HEK293 (cell line): ENCODE data around the gene LMO2.

Experiments
- CTCF ChIA-PET: fragments of 350-600 bp; formaldehyde crosslinking; extraction: SDS; loops from one replicate; lab custom pipeline; 2021; ENCODE audit warnings: antibody characterized with exemption; lab: Yijun Ruan, JAX
- POLR2A ChIA-PET: fragments of 300-600 bp; formaldehyde crosslinking; extraction: SDS; loops from one replicate; lab custom pipeline; 2020; ENCODE audit warnings: antibody characterized with exemption, inconsistent platforms; lab: Yijun Ruan, JAX
- H3K27ac ChIP-seq: fragments of 200-500 bp; sonication (Bioruptor generic); 2 replicates; pipeline ENCODE4 v1.5.1; 2014; ENCODE audit warnings: low read depth, low read length, control low read depth, inconsistent platforms; ENCODE audit errors: extremely low read depth
- H3K36me3 ChIP-seq, 2 experiments: fragments of 200-500 bp in 1 of 2; sonication (Bioruptor generic) in 1 of 2; 1 replicate in 1 of 2; 2 replicates in 1 of 2; pipeline ENCODE4 v1.5.1; 2014 to 2017; ENCODE audit warnings: inconsistent platforms in 2 of 2, low read length in 2 of 2; ENCODE audit not compliant: control insufficient read depth in 2 of 2, insufficient read depth in 1 of 2
- H3K4me1 ChIP-seq: fragments of 200-500 bp; sonication (Bioruptor generic); 2 replicates; pipeline ENCODE4 v1.5.1; 2014; ENCODE audit warnings: mild to moderate bottlenecking, low read length, inconsistent platforms; ENCODE audit not compliant: control insufficient read depth, insufficient read depth
- H3K4me3 ChIP-seq: 2 replicates; pipeline ENCODE4 v1.5.1; 2011; ENCODE audit warnings: low read depth, mild to moderate bottlenecking, control low read depth, low read length, moderate library complexity
- H3K9me3 ChIP-seq: fragments of 200-500 bp; sonication (Bioruptor generic); 2 replicates; pipeline ENCODE4 v1.5.1; 2014; ENCODE audit warnings: low read depth, low read length, inconsistent platforms; ENCODE audit not compliant: control insufficient read depth, insufficient read depth
- BCL11B ChIP-seq: fragments of 450-650 bp; formaldehyde crosslinking; IDR thresholded peaks from 2 replicates; pipeline ENCODE4 v1.5.1; 2016; ENCODE audit warnings: low read depth, missing biosample characterization, missing genetic modification characterization
- FEZF1 ChIP-seq: fragments of 450-650 bp; formaldehyde crosslinking; IDR thresholded peaks from 2 replicates; pipeline ENCODE4 v1.5.1; 2016; ENCODE audit warnings: missing biosample characterization, missing genetic modification characterization
- GLI4 ChIP-seq: fragments of 450-650 bp; formaldehyde crosslinking; IDR thresholded peaks from 2 replicates; pipeline ENCODE4 v1.5.1; 2016; ENCODE audit warnings: missing biosample characterization, missing genetic modification characterization
- KLF1 ChIP-seq: fragments of 450-650 bp; formaldehyde crosslinking; IDR thresholded peaks from 2 replicates; pipeline ENCODE4 v1.5.1; 2016; ENCODE audit warnings: missing biosample characterization, missing genetic modification characterization
- RBAK ChIP-seq: fragments of 450-650 bp; formaldehyde crosslinking; IDR thresholded peaks from 2 replicates; pipeline ENCODE4 v1.5.1; 2016; ENCODE audit warnings: missing biosample characterization, missing genetic modification characterization
- ZBTB48 ChIP-seq: fragments of 450-650 bp; formaldehyde crosslinking; IDR thresholded peaks from 2 replicates; pipeline ENCODE4 v1.5.1; 2016; ENCODE audit warnings: missing biosample characterization, missing genetic modification characterization
- ZFHX2 ChIP-seq: fragments of 450-650 bp; formaldehyde crosslinking; conservative IDR thresholded peaks from 2 replicates; pipeline ENCODE4 v1.5.1; 2016; ENCODE audit warnings: missing biosample characterization, missing genetic modification characterization
- ZFP69B ChIP-seq: fragments of 450-650 bp; formaldehyde crosslinking; IDR thresholded peaks from 2 replicates; pipeline ENCODE4 v1.5.1; 2016; ENCODE audit warnings: missing biosample characterization, missing genetic modification characterization
- ZNF169 ChIP-seq: fragments of 450-650 bp; formaldehyde crosslinking; IDR thresholded peaks from 2 replicates; pipeline ENCODE4 v1.5.1; 2016; ENCODE audit warnings: missing biosample characterization, missing genetic modification characterization
- ZNF211 ChIP-seq: fragments of 450-650 bp; formaldehyde crosslinking; IDR thresholded peaks from 2 replicates; pipeline ENCODE4 v1.5.1; 2016; ENCODE audit warnings: low read depth, missing biosample characterization, missing genetic modification characterization
- ZNF239 ChIP-seq: fragments of 450-650 bp; formaldehyde crosslinking; IDR thresholded peaks from 2 replicates; pipeline ENCODE4 v1.5.1; 2016; ENCODE audit warnings: missing biosample characterization, missing genetic modification characterization
- ZNF274 ChIP-seq, 2 experiments: fragments of 200-500 bp in 1 of 2; fragments of 450-650 bp in 1 of 2; sonication (Bioruptor generic) in 1 of 2; formaldehyde crosslinking in 1 of 2; IDR thresholded peaks; 2 replicates each; pipeline versions ENCODE4 v1.5.1 to v1.6.1; 2014 to 2016; ENCODE audit warnings: borderline replicate concordance in 1 of 2, inconsistent platforms in 1 of 2, low read length in 1 of 2, missing biosample characterization in 1 of 2, missing genetic modification characterization in 1 of 2
- ZNF335 ChIP-seq: fragments of 450-650 bp; formaldehyde crosslinking; conservative IDR thresholded peaks from 2 replicates; pipeline ENCODE4 v1.5.1; 2016; ENCODE audit warnings: missing biosample characterization, missing genetic modification characterization
- ZNF571 ChIP-seq: fragments of 450-650 bp; formaldehyde crosslinking; IDR thresholded peaks from 2 replicates; pipeline ENCODE4 v1.5.0; 2017; ENCODE audit warnings: missing biosample characterization, missing genetic modification characterization
- ZNF768 ChIP-seq: fragments of 450-650 bp; formaldehyde crosslinking; IDR thresholded peaks from 2 replicates; pipeline ENCODE4 v1.5.1; 2018; ENCODE audit warnings: missing biosample characterization, mild to moderate bottlenecking, missing genetic modification characterization
- TF ChIP-seq, protein P1 (sequence below): fragments of 450-650 bp; formaldehyde crosslinking; IDR thresholded peaks from 2 replicates; pipeline ENCODE4 v1.5.1; 2016; ENCODE audit warnings: missing biosample characterization, missing genetic modification characterization
- TF ChIP-seq, protein P2 (sequence below): fragments of 450-650 bp; formaldehyde crosslinking; IDR thresholded peaks from 2 replicates; pipeline ENCODE4 v1.5.1; 2017; ENCODE audit warnings: missing biosample characterization, missing genetic modification characterization
- TF ChIP-seq, protein P3 (sequence below): sonication (generic); formaldehyde crosslinking; IDR thresholded peaks from 2 replicates; pipeline ENCODE4 v1.8.1; 2022; ENCODE audit warnings: mild to moderate bottlenecking, moderate library complexity, missing genetic modification reagents
- TF ChIP-seq, protein P4 (sequence below): fragments of 450-650 bp; formaldehyde crosslinking; IDR thresholded peaks from 2 replicates; pipeline ENCODE4 v1.5.1; 2016; ENCODE audit warnings: missing biosample characterization, missing genetic modification characterization
- TF ChIP-seq, protein P5 (sequence below): fragments of 450-650 bp; formaldehyde crosslinking; conservative IDR thresholded peaks from 2 replicates; pipeline ENCODE4 v1.5.1; 2016; ENCODE audit warnings: low read depth, missing biosample characterization, missing genetic modification characterization
- TF ChIP-seq, protein P6 (sequence below): fragments of 450-650 bp; formaldehyde crosslinking; IDR thresholded peaks from 2 replicates; pipeline ENCODE4 v1.5.1; 2017; ENCODE audit warnings: missing biosample characterization, missing genetic modification characterization

Gene LMO2

DNA sequence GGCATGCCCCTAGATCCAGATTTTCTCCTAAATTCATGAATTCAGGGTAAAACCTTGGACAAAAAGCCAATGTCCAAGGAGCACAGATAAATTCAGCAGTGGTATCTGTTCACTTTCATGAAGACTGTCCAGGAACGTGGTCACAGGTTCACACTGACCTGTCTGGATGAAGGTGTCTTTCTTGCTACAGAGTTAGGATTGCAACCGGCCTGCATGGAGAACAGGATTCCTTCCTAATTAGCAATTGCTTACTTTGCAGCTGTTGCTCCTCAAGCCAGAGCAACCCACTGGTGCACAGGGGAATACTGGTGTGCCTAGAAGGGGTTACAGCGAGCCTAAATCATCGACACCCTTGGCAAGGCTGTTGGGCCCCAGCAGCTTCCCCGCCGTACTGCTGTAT, 47.6 kb downstream of the LMO2 start:
- H3K27ac ChIP-seq: no peak overlapping the region
- H3K4me3 ChIP-seq: no peak overlapping the region
- no peaks in the 10 kb centered on the region for H3K4me1 ChIP-seq
- no peaks in the 10 kb centered on the region for H3K9me3 ChIP-seq
- CTCF ChIA-PET: interaction anchor here (0.5 to 2.4 kb wide), 4 partner anchors 14 to 157 kb away, joined by 3 to 11 read pairs (median 5); no protein-coding TSS in a partner anchor
- H3K36me3 ChIP-seq: no peaks in the 10 kb centered on the region
- POLR2A ChIA-PET: no interaction called here
- TF ChIP-seq ZNF169 (tag by site-specific recombination): no peak
- TF ChIP-seq, protein P1, sequence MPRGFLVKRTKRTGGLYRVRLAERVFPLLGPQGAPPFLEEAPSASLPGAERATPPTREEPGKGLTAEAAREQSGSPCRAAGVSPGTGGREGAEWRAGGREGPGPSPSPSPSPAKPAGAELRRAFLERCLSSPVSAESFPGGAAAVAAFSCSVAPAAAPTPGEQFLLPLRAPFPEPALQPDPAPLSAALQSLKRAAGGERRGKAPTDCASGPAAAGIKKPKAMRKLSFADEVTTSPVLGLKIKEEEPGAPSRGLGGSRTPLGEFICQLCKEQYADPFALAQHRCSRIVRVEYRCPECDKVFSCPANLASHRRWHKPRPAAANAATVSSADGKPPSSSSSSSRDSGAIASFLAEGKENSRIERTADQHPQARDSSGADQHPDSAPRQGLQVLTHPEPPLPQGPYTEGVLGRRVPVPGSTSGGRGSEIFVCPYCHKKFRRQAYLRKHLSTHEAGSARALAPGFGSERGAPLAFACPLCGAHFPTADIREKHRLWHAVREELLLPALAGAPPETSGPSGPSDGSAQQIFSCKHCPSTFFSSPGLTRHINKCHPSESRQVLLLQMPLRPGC (tag by site-specific recombination): no peak
- no peak for TF ChIP-seq ZFHX2 (tag by site-specific recombination)
- no peak for TF ChIP-seq ZFP69B
- TF ChIP-seq GLI4 (tag by site-specific recombination): no peak
- TF ChIP-seq ZNF571 (tag by site-specific recombination): no peak
- TF ChIP-seq, protein P2, sequence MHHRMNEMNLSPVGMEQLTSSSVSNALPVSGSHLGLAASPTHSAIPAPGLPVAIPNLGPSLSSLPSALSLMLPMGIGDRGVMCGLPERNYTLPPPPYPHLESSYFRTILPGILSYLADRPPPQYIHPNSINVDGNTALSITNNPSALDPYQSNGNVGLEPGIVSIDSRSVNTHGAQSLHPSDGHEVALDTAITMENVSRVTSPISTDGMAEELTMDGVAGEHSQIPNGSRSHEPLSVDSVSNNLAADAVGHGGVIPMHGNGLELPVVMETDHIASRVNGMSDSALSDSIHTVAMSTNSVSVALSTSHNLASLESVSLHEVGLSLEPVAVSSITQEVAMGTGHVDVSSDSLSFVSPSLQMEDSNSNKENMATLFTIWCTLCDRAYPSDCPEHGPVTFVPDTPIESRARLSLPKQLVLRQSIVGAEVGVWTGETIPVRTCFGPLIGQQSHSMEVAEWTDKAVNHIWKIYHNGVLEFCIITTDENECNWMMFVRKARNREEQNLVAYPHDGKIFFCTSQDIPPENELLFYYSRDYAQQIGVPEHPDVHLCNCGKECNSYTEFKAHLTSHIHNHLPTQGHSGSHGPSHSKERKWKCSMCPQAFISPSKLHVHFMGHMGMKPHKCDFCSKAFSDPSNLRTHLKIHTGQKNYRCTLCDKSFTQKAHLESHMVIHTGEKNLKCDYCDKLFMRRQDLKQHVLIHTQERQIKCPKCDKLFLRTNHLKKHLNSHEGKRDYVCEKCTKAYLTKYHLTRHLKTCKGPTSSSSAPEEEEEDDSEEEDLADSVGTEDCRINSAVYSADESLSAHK (tag by site-specific recombination): no peak
- TF ChIP-seq, protein P3, sequence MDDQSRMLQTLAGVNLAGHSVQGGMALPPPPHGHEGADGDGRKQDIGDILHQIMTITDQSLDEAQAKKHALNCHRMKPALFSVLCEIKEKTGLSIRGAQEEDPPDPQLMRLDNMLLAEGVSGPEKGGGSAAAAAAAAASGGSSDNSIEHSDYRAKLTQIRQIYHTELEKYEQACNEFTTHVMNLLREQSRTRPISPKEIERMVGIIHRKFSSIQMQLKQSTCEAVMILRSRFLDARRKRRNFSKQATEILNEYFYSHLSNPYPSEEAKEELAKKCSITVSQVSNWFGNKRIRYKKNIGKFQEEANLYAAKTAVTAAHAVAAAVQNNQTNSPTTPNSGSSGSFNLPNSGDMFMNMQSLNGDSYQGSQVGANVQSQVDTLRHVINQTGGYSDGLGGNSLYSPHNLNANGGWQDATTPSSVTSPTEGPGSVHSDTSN: no peak
- TF ChIP-seq ZNF211 (tag by site-specific recombination): no peak
- no peak for TF ChIP-seq ZNF768 (tag by site-specific recombination)
- TF ChIP-seq, protein P4, sequence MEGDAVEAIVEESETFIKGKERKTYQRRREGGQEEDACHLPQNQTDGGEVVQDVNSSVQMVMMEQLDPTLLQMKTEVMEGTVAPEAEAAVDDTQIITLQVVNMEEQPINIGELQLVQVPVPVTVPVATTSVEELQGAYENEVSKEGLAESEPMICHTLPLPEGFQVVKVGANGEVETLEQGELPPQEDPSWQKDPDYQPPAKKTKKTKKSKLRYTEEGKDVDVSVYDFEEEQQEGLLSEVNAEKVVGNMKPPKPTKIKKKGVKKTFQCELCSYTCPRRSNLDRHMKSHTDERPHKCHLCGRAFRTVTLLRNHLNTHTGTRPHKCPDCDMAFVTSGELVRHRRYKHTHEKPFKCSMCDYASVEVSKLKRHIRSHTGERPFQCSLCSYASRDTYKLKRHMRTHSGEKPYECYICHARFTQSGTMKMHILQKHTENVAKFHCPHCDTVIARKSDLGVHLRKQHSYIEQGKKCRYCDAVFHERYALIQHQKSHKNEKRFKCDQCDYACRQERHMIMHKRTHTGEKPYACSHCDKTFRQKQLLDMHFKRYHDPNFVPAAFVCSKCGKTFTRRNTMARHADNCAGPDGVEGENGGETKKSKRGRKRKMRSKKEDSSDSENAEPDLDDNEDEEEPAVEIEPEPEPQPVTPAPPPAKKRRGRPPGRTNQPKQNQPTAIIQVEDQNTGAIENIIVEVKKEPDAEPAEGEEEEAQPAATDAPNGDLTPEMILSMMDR: no peak
- TF ChIP-seq, protein P5, sequence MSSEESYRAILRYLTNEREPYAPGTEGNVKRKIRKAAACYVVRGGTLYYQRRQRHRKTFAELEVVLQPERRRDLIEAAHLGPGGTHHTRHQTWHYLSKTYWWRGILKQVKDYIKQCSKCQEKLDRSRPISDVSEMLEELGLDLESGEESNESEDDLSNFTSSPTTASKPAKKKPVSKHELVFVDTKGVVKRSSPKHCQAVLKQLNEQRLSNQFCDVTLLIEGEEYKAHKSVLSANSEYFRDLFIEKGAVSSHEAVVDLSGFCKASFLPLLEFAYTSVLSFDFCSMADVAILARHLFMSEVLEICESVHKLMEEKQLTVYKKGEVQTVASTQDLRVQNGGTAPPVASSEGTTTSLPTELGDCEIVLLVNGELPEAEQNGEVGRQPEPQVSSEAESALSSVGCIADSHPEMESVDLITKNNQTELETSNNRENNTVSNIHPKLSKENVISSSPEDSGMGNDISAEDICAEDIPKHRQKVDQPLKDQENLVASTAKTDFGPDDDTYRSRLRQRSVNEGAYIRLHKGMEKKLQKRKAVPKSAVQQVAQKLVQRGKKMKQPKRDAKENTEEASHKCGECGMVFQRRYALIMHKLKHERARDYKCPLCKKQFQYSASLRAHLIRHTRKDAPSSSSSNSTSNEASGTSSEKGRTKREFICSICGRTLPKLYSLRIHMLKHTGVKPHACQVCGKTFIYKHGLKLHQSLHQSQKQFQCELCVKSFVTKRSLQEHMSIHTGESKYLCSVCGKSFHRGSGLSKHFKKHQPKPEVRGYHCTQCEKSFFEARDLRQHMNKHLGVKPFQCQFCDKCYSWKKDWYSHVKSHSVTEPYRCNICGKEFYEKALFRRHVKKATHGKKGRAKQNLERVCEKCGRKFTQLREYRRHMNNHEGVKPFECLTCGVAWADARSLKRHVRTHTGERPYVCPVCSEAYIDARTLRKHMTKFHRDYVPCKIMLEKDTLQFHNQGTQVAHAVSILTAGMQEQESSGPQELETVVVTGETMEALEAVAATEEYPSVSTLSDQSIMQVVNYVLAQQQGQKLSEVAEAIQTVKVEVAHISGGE (tag by site-specific recombination): no peak
- TF ChIP-seq FEZF1 (tag by site-specific recombination): no peak
- TF ChIP-seq RBAK: no peak
- TF ChIP-seq, all 188 proteins: peak for 0

DNA sequence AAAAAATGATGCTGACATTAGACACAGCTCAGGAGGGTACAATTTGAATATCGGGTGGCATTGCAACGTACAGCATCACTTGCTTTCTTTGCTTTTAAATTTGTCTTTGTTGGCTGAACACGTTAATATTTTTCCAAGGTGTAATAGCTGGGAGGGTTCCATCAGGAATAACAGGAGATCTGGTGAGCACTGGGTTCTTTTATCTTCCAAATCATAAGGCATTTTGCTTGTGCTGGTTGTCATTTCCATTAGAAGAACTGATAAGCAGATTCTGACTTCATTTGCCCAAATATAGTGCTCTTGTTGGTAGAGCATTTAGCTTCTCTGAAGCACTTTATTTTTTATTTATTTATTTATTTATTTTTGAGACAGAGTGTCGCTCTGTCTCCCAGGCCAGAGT, 48.9 kb downstream of the LMO2 start:
- Histone ChIP-seq H3K4me3 (no peak overlapping the region), H3K27ac (no peak overlapping the region), H3K9me3 (no peaks in the 10 kb centered on the region), H3K36me3 (no peaks in the 10 kb centered on the region), H3K4me1 (no peaks in the 10 kb centered on the region)
- POLR2A ChIA-PET: no interaction called here
- TF ChIP-seq GLI4 (tag by site-specific recombination) (no peak), BCL11B (tag by site-specific recombination) (no peak), KLF1 (tag by site-specific recombination) (no peak), ZNF274 (IDR thresholded peaks at IDR 0.05; ENCODE audit: low read length) (no peak), ZNF274 (tag by site-specific recombination; IDR thresholded peaks at IDR 0.05; ENCODE audit: borderline replicate concordance) (no peak), ZNF335 (no peak), ZNF239 (tag by site-specific recombination) (no peak), ZBTB48 (no peak)
- TF ChIP-seq, protein P6, sequence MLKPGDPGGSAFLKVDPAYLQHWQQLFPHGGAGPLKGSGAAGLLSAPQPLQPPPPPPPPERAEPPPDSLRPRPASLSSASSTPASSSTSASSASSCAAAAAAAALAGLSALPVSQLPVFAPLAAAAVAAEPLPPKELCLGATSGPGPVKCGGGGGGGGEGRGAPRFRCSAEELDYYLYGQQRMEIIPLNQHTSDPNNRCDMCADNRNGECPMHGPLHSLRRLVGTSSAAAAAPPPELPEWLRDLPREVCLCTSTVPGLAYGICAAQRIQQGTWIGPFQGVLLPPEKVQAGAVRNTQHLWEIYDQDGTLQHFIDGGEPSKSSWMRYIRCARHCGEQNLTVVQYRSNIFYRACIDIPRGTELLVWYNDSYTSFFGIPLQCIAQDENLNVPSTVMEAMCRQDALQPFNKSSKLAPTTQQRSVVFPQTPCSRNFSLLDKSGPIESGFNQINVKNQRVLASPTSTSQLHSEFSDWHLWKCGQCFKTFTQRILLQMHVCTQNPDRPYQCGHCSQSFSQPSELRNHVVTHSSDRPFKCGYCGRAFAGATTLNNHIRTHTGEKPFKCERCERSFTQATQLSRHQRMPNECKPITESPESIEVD (tag by site-specific recombination): no peak
- CTCF ChIA-PET: interaction anchor here (0.6 to 2.4 kb wide), 6 partner anchors 9 to 393 kb away, joined by 3 to 11 read pairs (median 6); no protein-coding TSS in a partner anchor
